CD14-positive monocyte (primary cell): ENCODE measurements around the gene ADAMTS4. TPM values are rescaled to one million over a fixed set of nuclear protein-coding genes. Genes with fewer than 3 reads are reported as not detected.

ENCODE experiments used
- DNase-seq, 3 donors: peaks; one replicate each; pipeline ENCODE4 v3.0.0-alpha.2; 2011 to 2022
- H2AFZ ChIP-seq: 2 replicates; pipeline ENCODE4 v1.6.0; 2012; ENCODE audit warnings: mild to moderate bottlenecking, low read depth, low read length, inconsistent platforms; ENCODE audit not compliant: insufficient read depth, poor library complexity, severe bottlenecking
- H3K27ac ChIP-seq, 2 donors: 1 replicate in 1 of 2; 2 replicates in 1 of 2; pipeline ENCODE4 v1.5.1; 2012 to 2013; ENCODE audit warnings: low read length in 2 of 2, control low read depth in 1 of 2, inconsistent platforms in 1 of 2, low read depth in 1 of 2, mild to moderate bottlenecking in 1 of 2
- H3K27me3 ChIP-seq, 2 donors: one replicate each; pipeline versions ENCODE4 v1.6.0 to v1.6.1; 2011 to 2013; ENCODE audit warnings: low read length in 2 of 2; ENCODE audit not compliant: control insufficient read depth in 2 of 2, insufficient read depth in 2 of 2
- H3K36me3 ChIP-seq, 2 donors: replicated peaks in 1 of 2; 1 replicate in 1 of 2; 2 replicates in 1 of 2; pipeline versions ENCODE4 v1.5.1 to v1.6.1; 2012 to 2013; ENCODE audit warnings: low read length in 2 of 2, control low read depth in 1 of 2, inconsistent platforms in 1 of 2, mild to moderate bottlenecking in 1 of 2; ENCODE audit not compliant: insufficient read depth in 2 of 2, control insufficient read depth in 1 of 2
- H3K4me1 ChIP-seq, 2 donors: 1 replicate in 1 of 2; 2 replicates in 1 of 2; pipeline versions ENCODE4 v1.5.1 to v1.6.1; 2012 to 2013; ENCODE audit warnings: low read length in 2 of 2, control low read depth in 1 of 2, inconsistent platforms in 1 of 2, mild to moderate bottlenecking in 1 of 2, moderate library complexity in 1 of 2; ENCODE audit not compliant: insufficient read depth in 2 of 2, control insufficient read depth in 1 of 2
- H3K4me2 ChIP-seq: replicated peaks from 2 replicates; pipeline ENCODE3; 2012; ENCODE audit warnings: low read length, moderate library complexity, mild to moderate bottlenecking; ENCODE audit not compliant: poor library complexity, severe bottlenecking; ENCODE audit errors: extremely low read depth
- H3K4me3 ChIP-seq, 3 experiments: fragments of 200-600 bp in 1 of 3; sonication (generic) in 1 of 3; replicated peaks in 1 of 3; 1 replicate in 2 of 3; 2 replicates in 1 of 3; pipeline ENCODE4 v1.5.1; 2011 to 2013; ENCODE audit warnings: low read length in 3 of 3, mild to moderate bottlenecking in 3 of 3, control low read depth in 2 of 3, low read depth in 2 of 3, inconsistent platforms in 1 of 3, moderate library complexity in 1 of 3
- H3K79me2 ChIP-seq: 2 replicates; pipeline ENCODE4 v1.6.0; 2012; ENCODE audit warnings: mild to moderate bottlenecking, control low read depth, inconsistent platforms, low read length, moderate library complexity; ENCODE audit not compliant: insufficient read depth
- H3K9ac ChIP-seq: 2 replicates; pipeline ENCODE4 v1.6.0; 2017; ENCODE audit warnings: low read length, mild to moderate bottlenecking; ENCODE audit not compliant: insufficient read depth, poor library complexity, severe bottlenecking
- H3K9me3 ChIP-seq, 2 donors: replicated peaks in 1 of 2; 1 replicate in 1 of 2; 2 replicates in 1 of 2; pipeline versions ENCODE4 v1.5.1 to v1.6.1; 2012 to 2013; ENCODE audit warnings: low read length in 2 of 2, control low read depth in 1 of 2; ENCODE audit not compliant: control insufficient read depth in 1 of 2, insufficient read depth in 1 of 2
- H4K20me1 ChIP-seq: 2 replicates; pipeline ENCODE4 v1.6.0; 2012; ENCODE audit warnings: mild to moderate bottlenecking, low read length, control low read depth, moderate library complexity; ENCODE audit not compliant: insufficient read depth
- H3K27ac Mint-ChIP-seq, 7 donors: one replicate each; pipeline ENCODE4 v1.8.0; 2020; ENCODE audit warnings: mild to moderate bottlenecking in 7 of 7, mixed read lengths in 7 of 7, moderate library complexity in 6 of 7, inconsistent platforms in 2 of 7
- H3K27me3 Mint-ChIP-seq, 3 donors: one replicate each; pipeline ENCODE4 v1.8.0; 2021 to 2022; ENCODE audit warnings: low read depth in 3 of 3, mild to moderate bottlenecking in 3 of 3, mixed read lengths in 3 of 3, moderate library complexity in 3 of 3, inconsistent platforms in 1 of 3
- H3K36me3 Mint-ChIP-seq, 2 donors: one replicate each; pipeline ENCODE4 v1.8.0; 2020; ENCODE audit warnings: mixed read lengths in 2 of 2, inconsistent platforms in 1 of 2, mild to moderate bottlenecking in 1 of 2
- H3K4me1 Mint-ChIP-seq: one replicate; pipeline ENCODE4 v1.8.0; 2020; ENCODE audit warnings: mild to moderate bottlenecking, mixed read lengths
- H3K4me3 Mint-ChIP-seq, 2 donors: one replicate each; pipeline ENCODE4 v1.8.0; 2020; ENCODE audit warnings: mild to moderate bottlenecking in 2 of 2, mixed read lengths in 2 of 2, moderate library complexity in 1 of 2
- H3K9me3 Mint-ChIP-seq, 7 donors: one replicate each; pipeline ENCODE4 v1.8.0; 2020 to 2022; ENCODE audit warnings: mixed read lengths in 7 of 7, mild to moderate bottlenecking in 6 of 7, moderate library complexity in 6 of 7, inconsistent platforms in 2 of 7
- CTCF ChIP-seq: fragments of 200-600 bp; IDR thresholded peaks from one replicate; pipeline ENCODE4 v1.8.0; 2022; ENCODE audit warnings: antibody characterized with exemption, mild to moderate bottlenecking
- WGBS: methylation state at CpG from one replicate; pipeline ENCODE4 v1.1.5; 2013; ENCODE audit warnings: missing lambda C conversion rate; ENCODE audit not compliant: insufficient coverage; 5-methylcytosine and 5-hydroxymethylcytosine counted together
- intact Hi-C, 2 donors: fragments of 100-400 bp; cut with micrococcal nuclease; formaldehyde crosslinking; loops; one replicate each; pipeline versions ENCODE4 v1.15.0 to v1.15.1; 2023
- polyA plus RNA-seq, 3 donors: library from polyadenylated mRNA; depleted of rRNA in 1 of 3; unstranded in 2 of 3; stranded (reverse) in 1 of 3; fragments of 300-500 nt in 2 of 3; fragments of >200 nt in 1 of 3; fragmentation: Illumina TruSeq in 2 of 3; gene quantifications; 1 replicate in 2 of 3; 2 replicates in 1 of 3; pipeline ENCODE4 v1.2.3, GENCODE V29; 2012 to 2021

The ADAMTS4 gene
- polyA plus RNA-seq, 3 donors, result 0.01 to 0.04 TPM; not detected in 1

- Histone ChIP-seq H3K27ac (no peak overlapping the region), H3K9ac (no peak overlapping the region), H3K4me2 (no peak overlapping the region), H4K20me1 (no peaks in the 10 kb centered on the region), H3K4me3 (no peak overlapping the region), H3K9me3 (no peaks in the 10 kb centered on the region), H3K27me3 (no peaks in the 10 kb centered on the region), H2AFZ (no peak overlapping the region), H3K4me1 (peaks cover 62 to 68% of the 10 kb centered on the region in 2 donors), H3K36me3 (peaks cover 12 to 13% of the 10 kb centered on the region in 2 donors), H3K79me2 (peaks cover 19% of the 10 kb centered on the region)
- Mint-ChIP-seq H3K27ac (peak overlapping the region in 4 of 7 donors; percentile 26 to 79 (median 60)), H3K4me3 (no peak overlapping the region), H3K9me3 (no peaks in the 10 kb centered on the region), H3K36me3 (peaks cover 10 to 16% of the 10 kb centered on the region in 2 donors), H3K4me1 (peaks cover 65% of the 10 kb centered on the region), H3K27me3 (no peaks in the 10 kb centered on the region)
- TF ChIP-seq CTCF, result no peak
- no peak for DNase-seq
- intact Hi-C loops, result no loop called here
- WGBS, result 94% methylated on average over 2 of the region's 3 CpGs
Observed at GRCh38 chr1:161179698-161180097, 19.2 kb downstream of the ADAMTS4 start.

GRCh38 chr1:161177936-161178244 lies 21.0 kb downstream of the ADAMTS4 start:
- Histone ChIP-seq H2AFZ (peak overlapping the region; percentile 94), H4K20me1 (no peaks in the 10 kb centered on the region), H3K79me2 (peaks cover 19% of the 10 kb centered on the region), H3K36me3 (peaks cover 28 to 31% of the 10 kb centered on the region in 2 donors), H3K27me3 (no peaks in the 10 kb centered on the region), H3K9me3 (no peaks in the 10 kb centered on the region), H3K4me2 (peak overlapping the region; percentile 93), H3K27ac (peak overlapping the region; percentile 71 to 90), H3K9ac (peak overlapping the region; percentile 83), H3K4me3 (peak overlapping the region; percentile 66 to 95 (median 78)), H3K4me1 (peaks cover 44 to 50% of the 10 kb centered on the region in 2 donors)
- no peaks in the 10 kb centered on the region for H3K9me3 Mint-ChIP-seq
- peak overlapping the region; percentile 99 to 100 for H3K4me3 Mint-ChIP-seq
- 77% methylated on average over 4 of the region's 9 CpGs for WGBS
- H3K27ac Mint-ChIP-seq, result peak overlapping the region; percentile 95 to 100 (median 99)
- H3K36me3 Mint-ChIP-seq, result peaks cover 29 to 34% of the 10 kb centered on the region in 2 donors
- intact Hi-C loops, result no loop called here
- no peaks in the 10 kb centered on the region for H3K27me3 Mint-ChIP-seq
- no peak for DNase-seq
- peaks cover 48% of the 10 kb centered on the region for H3K4me1 Mint-ChIP-seq
- TF ChIP-seq CTCF, result no peak
